HG03442 (cell line): Measurements from ENCODE around the gene POLA2.

Experiments
- ATAC-seq: cut with Tn5 transposase; IDR thresholded peaks from one replicate; pipeline ENCODE4 v1.9.1; 2021; ENCODE audit warnings: mild to moderate bottlenecking, moderate library complexity; ENCODE audit not compliant: unreplicated experiment

POLA2 gene

GRCh38 chr11:65280646-65281045 lies 18.9 kb downstream of the POLA2 start:
- no peak for ATAC-seq

GRCh38 chr11:65286686-65287085 lies 24.9 kb downstream of the POLA2 start:
- ATAC-seq = no peak

- no peak for ATAC-seq
Observed at GRCh38 chr11:65287601-65288000, 25.8 kb downstream of the POLA2 start.

GRCh38 chr11:65288706-65289536 lies 27.2 kb downstream of the POLA2 start:
- ATAC-seq = no peak

- ATAC-seq = no peak
Observed at GRCh38 chr11:65290448-65291165, 28.8 kb downstream of the POLA2 start.

GRCh38 chr11:65291613-65292012 lies 29.9 kb downstream of the POLA2 start:
- no peak for ATAC-seq

GRCh38 chr11:65292890-65293289 lies 31.1 kb downstream of the POLA2 start:
- no peak for ATAC-seq

GRCh38 chr11:65293909-65294381 lies 32.2 kb downstream of the POLA2 start:
- ATAC-seq = no peak

- ATAC-seq = no peak
Observed at GRCh38 chr11:65295001-65295400, 33.2 kb downstream of the POLA2 start.

- ATAC-seq = no peak
Observed at GRCh38 chr11:65295571-65296341, 34.0 kb downstream of the POLA2 start.

- ATAC-seq = no peak
Observed at GRCh38 chr11:65297026-65297672, 35.4 kb downstream of the POLA2 start.

GRCh38 chr11:65298131-65298535 lies 36.4 kb downstream of the POLA2 start:
- no peak for ATAC-seq

- no peak for ATAC-seq
Observed at GRCh38 chr11:65298655-65299179, 37.0 kb downstream of the POLA2 start.

- ATAC-seq = no peak
Observed at GRCh38 chr11:65300621-65301275, 39.0 kb downstream of the POLA2 start.

- no peak for ATAC-seq
Observed at GRCh38 chr11:65301491-65302329, 39.9 kb downstream of the POLA2 start.

- no peak for ATAC-seq
Observed at GRCh38 chr11:65303555-65303954, 41.8 kb downstream of the POLA2 start.

- no peak for ATAC-seq
Observed at GRCh38 chr11:65304110-65304509, 42.3 kb downstream of the POLA2 start.

GRCh38 chr11:65304613-65305012 lies 42.9 kb downstream of the POLA2 start:
- no peak for ATAC-seq
